ENCODE data around the gene FZD4.
A peak's percentile ranks its signal among the peaks of the same experiment; 100 is the strongest.
"Not testable (repeated sequence)": the region's sequence is repeated elsewhere in the genome, so short reads cannot be mapped to it uniquely, and the experiment has no call there.

The FZD4 gene

DNA sequence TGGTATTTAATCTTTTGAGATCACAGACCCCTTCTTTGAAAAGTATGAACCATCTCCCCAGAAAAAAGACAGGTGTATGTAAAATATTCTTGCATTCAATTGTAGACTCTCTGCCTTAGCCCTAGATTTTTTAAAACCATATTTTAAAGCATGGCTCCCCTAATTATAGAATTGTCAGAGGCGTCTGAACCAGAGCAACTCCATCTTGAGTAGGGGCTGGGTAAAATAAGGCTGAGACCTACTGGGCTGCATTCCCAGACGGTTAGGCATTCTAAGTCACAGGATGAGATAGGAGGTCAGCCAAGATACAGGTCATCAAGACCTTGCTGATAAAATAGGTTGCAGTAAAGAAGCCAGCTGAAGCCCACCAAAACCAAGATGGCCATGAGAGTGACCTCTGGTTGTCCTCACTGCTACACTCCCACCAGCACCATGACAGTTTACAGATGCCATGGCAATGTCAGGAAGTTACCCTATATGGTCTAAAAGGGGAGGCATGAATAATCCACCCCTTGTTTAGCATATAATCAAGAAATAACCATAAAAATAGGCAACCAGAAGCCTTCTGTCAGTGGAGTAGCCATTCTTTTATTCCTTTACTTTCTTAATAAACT, 17.9 kb downstream of the FZD4 start:
- DNase-seq (ENCODE audit: low read depth), result not testable (repeated sequence)

DNA sequence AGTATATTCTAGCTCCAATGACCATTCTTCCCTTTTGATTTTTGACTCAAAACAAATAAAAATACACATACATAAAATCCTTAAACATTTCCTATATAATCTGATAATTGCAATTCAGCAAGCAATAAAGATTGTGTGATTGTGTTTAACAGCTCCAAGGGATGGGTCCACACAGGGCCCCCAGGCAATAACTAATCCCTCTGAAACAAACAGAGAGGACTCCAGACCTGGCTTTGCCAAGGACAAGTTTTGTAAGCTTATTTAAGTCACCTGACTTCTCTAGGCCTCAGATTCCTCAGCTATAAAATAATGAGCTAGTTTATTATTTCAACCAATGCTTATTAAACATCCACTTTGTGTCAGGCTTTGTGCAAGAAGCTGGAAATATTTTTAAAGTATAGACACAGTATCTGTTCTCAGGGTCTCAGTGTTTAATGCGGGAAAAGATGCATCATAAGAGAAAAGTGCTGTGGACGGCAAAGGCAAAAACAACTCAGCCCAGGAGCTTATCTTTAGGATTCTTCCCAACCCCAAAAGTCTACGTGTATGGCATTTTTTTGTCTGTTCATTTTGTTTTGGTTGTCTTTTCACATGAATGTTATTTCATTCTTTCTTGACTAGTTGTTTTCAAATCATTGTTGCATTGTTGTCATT, 20.1 kb downstream of the FZD4 start:
- peak; percentile 43 for DNase-seq (ENCODE audit: low read depth)

DNA sequence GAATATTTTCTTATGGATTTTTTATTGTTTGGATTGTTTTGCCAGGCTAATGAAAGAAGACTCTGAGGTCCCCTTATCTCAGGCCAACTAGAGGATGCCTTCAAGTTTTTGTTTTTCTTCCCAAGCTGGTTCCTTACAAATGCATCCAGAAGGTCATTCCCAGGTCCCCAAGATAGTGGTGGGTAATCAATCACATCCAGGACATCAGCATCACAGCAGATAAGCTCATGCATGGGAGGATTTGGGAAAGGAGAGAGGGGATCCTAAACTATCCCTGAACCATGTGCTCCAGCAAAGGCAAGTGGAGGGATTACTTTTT, 20.7 kb downstream of the FZD4 start:
- DNase-seq (ENCODE audit: low read depth), result no peak

DNA sequence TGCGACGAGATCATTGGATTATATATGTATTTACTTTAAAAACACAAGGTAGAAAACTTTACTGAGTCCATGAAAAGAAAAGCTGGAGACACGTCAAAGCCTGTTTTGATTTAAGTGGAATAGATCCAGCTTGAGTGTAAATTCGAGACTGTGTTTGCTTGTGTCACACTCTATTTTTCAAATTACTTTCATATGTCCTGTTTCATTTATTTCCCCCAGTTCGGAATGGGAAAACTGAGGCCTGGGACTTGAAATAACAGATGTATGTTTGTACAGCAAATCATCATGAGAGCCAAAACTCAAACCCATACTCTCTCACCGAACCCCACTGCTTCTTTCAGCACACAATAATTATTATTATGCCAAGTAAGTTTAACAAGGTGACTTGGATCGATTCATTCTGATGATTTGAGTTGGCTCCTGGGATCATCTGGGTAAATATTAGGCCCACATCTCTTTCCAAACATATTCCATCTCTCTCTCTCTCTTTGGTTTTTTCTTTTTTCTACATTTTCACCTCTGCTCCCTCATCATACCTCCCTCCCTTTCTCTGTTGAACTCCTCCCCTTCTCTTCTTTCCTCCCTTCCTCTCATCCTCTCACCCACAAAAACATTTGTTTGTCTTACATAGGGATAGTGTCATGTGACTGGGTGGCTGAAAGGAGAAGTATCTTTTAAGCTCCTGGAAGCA, 21.2 kb downstream of the FZD4 start:
- no peak for DNase-seq (ENCODE audit: low read depth)

DNA sequence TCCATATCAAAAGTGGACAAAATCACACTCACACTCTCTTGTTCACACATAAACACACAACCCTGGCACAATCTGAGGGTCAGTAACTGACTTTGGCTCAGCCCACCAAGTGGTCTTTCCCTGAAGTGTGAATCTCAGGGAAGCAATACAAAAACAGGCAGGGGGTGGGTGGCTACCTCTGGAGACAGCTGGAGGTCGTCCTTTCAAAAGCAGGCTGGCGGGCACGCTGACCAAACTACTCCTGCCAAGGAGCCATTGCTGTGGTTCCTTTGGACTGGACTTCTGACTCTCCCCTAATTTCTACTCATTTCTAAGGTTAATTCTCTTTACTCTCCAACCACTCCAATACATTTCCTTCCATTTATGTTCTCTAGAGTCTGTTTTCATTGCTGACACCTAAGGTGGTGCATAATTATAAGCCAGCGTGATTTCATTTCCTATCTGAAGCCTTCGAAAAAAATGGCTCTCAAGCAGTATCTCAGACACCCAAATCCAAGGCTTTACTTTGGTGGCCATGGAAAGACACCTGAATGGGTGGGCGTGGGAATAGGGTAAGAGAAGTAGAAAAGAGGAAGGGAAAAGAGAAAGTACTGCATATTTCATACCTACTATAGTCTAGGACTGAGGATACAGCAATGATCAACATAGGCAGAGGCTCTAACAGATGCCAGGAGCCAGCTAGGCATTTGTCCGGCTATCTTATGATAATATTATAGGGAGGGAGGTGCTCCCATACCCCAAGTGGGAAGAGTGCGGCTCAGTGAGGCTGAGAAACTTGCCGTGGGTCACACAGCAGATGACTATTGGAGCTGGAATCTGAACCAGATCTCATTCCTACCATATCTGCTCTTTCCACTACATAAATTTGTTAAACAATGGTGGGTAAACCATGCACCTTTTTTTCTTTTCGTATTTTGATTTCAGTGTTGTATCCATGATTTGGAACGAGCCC, 22.0 kb downstream of the FZD4 start:
- DNase-seq (ENCODE audit: low read depth), result no peak

DNA sequence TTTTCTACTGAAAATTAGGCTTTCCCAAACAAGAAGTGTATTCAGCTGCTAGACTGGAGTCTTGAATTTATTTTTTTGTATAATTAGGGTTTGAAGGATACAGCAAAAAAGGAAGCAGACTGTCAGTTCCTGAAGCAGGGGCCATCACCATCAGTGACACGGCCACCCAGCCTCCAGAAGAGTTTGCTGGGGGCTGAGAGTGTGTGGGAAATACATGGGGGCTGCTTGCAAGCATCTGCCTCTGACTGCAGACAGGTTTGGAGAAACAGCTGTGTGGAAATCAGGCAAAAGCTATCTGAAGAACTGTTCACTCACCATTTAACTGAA, 23.0 kb downstream of the FZD4 start:
- no peak for DNase-seq (ENCODE audit: low read depth)

DNA sequence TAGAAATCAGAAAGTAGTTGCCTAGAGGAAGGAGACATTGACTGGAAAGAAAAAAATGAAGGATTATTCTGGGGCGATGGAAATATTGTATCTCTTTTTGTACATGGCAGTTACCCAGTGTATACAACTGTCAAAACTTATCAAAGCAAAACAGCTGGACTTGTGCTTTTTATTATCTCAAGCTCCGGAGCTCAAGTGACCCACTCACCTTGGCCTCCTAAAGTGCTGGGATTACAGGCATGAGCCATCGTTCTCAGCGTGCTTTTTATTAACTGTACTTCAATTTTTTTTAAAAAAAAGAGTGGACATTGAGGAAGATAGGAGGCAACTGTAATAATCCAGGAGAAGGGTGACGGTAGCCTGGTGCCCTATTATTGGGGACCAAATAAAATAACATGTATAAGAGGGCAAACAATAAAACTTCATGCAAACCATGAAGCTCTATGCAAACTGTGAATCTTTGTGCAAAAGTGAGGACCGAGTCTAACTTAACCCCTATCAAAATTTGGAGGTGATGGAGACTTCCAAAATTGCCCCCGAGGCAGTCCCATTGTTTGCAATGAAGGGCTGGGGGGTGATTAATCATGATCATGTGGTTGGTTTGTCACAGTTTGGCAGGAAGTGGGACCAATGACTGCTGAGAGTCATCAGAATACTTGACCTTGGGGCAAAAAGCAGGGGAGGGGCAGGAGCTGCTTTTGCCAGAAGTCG, 23.5 kb downstream of the FZD4 start:
- DNase-seq (ENCODE audit: low read depth), result no peak

DNA sequence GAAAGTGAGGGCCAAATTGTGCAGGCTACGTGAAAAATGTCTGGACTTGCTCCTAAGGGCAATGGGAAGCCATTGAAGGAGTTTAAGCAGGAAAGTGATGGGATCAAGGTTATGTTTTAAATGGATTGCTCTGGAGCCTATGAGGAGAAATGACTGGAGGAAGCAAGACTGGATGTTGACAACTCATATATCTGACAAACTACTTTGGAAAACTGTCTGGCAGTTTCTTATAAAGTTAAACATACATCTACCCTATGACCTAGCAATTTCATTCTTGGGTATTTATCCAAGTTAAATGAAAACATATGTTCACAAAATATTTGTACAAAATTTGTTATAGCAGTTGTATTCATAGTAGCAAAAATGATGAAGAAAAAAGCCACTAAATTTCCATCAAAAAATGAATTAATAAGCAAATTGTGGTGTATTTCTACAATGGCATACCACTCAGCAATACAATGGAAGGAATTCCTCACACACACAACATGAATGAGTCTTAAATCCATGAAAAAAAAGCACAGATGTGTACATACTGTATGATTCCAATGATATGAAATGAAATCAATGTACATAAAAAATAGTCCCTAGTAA, 24.1 kb downstream of the FZD4 start:
- DNase-seq (ENCODE audit: low read depth), result no peak

DNA sequence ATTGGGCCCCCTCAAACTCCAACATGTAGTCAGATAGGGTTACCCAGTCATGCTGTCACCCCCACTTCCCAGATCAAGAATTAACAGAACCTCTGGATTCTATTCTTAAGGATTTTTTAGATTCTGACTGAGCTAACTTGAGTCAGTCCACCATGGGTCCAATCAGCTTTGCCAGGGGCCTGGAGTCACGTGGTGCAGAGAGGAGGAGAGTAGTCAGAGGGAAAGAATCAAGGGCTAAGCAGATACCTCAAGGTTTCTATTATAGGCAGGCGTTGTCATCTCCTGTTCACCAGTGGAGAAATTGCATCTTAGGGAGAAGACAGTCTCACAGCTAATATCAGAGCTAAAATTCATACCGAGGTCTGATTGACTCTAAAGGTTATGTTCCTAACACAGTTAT, 28.2 kb downstream of the FZD4 start:
- DNase-seq (ENCODE audit: low read depth), result no peak

DNA sequence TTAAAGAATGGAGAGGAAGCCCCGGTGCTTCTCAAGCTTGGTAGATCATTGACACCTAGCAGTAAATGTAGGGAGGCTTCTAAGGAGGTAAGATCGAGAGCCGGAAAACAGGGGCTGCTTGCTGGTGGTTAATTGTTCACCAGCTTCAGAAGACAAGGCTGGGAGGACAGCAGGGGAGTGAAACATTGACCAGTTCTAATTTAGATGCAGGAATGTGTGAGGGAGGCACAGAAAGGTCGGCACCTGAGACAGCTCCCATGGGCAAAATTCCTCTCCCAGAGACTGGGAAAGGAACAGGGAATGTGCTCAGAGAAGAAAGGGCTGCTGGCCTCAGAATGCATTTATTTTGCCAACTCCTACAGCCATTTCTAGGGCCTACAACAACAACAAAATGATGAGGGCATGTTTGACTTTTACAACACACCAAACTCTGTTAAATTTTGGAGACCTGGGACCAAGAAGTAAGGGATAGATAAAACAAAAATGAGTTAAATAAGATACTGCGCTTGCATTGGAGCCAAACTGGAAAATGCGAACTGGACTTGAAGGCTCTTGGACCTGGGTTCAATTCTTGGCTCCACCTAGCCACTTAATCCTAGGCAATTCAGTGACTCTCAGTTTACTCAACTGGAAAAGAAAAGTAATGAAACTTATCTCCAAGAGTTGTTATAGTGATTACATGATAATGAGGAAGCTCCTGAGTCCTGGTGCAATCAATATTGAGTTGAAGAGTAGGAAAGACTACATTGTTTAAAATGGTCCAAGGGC, 31.0 kb downstream of the FZD4 start:
- DNase-seq (ENCODE audit: low read depth), result peak; percentile 32

DNA sequence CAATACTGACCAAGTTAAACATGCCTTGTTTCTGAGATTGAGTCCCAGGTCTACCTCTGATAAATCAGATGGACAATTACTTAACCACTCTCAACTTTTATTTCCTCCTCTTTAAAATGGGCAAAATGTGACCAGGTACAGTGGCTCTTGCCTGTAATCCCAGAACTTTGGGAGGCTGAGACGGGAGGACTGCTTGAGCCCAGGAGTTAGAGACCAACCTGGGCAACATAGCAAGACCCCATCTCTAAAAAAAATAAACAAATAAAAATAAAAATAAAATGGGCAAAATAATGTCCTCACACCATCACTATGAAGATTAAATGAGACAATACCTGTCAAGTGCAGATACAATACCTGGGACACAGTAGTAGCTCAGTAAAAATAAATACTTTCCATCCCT, 33.0 kb downstream of the FZD4 start:
- DNase-seq (ENCODE audit: low read depth), result no peak

DNA sequence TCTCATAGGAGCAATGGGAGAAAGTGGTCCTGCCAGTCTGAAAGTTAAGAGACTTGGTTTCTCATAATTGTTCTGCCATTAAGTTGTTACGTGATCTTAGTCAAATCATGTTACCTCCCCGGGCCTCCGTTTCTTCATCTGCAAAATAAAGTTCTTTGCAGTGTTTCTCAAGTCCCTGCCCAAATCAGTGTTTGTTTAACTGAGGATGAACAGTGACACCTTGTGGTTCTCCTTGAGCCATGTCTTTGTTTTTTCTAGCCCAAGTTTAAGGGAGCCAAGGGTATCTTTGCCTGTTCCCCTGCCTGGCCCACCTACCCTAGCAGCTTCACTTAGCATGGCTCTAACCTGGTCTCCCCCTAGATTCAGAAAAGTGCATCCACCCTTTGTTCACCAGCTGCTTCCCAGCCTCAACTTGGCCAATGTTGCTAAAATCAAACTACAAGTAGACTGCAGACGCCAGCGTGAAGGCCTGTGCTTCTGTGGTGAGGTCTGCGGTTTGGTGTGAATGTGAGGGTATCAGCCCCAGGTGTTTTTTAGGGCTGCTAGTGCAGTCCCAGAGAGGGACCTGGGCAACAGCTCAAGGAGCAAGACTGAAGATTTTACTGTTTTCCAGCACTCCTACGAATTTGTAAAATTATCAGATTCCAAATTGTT, 35.5 kb downstream of the FZD4 start:
- DNase-seq (ENCODE audit: low read depth), result peak; percentile 67

DNA sequence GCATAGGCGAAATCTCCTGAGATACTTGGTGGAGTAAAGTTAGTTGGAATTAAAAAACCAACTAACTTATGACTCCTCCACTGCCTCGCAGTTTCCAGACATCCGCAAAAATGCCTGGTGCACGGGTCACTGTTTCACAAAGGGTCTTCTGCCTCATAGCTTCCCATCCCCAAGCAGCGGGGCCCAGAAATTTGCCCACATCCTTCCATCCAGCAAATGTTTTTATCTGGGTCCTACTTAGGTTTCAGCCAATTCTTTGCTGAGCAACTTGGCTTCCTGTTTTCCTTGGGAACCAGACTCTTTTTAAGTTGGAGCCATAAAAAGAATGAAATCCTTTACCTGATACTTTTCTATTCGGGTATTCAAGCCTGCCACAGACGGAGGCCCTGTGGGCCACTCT, 36.2 kb downstream of the FZD4 start:
- no peak for DNase-seq (ENCODE audit: low read depth)

DNA sequence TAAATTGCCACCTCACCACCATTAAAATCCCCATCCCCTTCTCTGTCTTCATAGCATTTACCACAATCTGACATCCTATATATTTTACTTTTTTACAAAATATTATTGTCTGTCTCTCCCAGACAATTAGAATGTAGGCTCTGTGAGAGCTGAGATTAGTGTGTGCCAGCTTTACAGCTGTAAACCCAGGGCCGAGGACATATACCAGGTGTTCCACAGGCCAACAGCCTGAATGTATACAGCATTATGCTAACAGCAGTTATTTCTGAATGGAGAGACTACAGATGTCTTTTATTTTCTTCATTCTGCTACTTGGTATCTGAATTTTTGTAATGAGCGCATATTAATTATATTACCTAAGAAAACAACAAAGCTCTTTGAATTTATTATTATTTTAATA, 36.7 kb downstream of the FZD4 start:
- no peak for DNase-seq (ENCODE audit: low read depth)

DNA sequence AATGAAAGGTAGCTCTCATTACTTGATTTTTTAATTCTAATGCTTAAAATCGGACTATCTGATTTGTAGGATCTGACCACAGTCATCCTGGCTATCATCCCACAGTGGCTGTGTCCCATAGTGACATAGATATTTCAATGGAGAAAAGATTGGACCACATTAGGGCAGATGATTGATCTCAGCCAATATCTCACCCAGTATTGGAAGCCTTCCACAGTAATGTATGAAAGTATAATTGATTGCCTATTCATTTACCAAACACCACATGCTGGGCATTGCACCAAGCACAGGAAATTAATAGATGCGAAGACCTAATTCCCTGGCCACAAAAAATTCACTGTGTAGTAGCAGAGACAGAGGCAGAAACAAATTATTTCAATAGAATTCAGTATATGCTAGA, 37.6 kb downstream of the FZD4 start:
- no peak for DNase-seq (ENCODE audit: low read depth)

DNA sequence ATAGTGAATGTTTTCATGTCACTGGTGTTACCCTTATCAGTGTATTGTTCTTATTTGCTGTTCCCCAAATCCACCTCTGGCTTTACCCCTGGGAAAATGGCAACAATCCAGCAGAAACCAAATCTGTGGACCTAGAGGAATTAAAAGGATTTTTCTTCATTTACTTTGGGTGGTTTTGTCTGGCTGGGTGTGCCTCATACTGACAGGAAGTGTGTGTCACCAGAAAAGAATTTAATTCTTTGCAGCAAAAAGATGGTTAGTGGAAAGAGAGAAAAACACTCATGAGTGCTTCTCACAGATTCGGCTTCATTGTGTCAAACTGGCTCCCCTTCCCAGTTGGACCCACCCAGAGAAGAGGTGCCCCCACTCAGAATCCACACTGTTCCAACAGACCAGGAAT, 38.9 kb downstream of the FZD4 start:
- peak; percentile 52 for DNase-seq (ENCODE audit: low read depth)

DNA sequence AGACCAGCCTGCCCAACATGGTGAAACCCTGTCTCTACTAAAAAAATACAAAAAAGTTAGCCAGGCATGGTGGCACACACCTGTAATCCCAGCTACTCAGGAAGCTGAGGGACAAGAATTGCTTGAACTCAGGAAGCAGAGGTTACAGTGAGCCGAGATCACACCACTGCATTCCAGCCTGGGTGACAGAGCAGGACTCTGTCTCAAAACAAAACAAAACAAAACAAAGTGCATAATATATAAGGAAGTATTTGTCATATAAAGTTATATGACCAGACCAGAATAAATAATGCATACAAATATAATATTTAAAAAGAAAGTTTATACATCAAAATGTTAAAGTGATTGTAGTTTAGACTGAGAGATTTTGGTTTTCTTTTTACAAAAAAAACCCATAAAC, 39.3 kb downstream of the FZD4 start:
- not testable (repeated sequence) for DNase-seq (ENCODE audit: low read depth)

DNA sequence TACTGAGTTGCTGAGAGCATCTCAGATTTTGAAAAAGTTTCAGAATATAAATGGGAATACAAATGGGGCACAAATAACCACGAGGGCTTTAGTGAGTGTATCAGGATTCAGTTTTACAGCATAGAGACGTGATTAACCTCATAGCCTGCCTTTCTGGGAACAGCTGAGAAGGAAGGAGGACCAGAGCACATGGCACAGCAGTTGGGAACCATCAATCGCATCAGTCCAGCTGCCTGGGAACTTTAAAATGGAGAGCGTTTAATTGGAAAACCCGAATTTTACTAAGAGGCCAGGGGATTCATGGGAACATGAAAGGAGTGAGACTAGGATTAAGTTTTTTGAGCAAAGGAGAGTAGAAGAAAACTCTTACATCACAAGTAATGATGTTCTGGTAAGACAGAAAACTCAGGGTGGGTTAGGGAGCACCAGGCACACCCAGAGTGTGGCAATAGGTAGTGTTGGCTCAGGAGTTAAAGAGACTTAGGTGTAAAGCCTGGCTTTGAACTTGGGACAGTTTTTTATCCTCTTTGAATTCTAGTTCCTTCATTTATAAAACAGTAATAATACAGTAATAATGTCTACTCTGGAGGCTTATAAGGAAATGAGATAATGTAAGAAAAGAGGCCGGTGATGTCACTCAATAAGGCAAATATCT, 40.2 kb downstream of the FZD4 start:
- DNase-seq (ENCODE audit: low read depth), result no peak

DNA sequence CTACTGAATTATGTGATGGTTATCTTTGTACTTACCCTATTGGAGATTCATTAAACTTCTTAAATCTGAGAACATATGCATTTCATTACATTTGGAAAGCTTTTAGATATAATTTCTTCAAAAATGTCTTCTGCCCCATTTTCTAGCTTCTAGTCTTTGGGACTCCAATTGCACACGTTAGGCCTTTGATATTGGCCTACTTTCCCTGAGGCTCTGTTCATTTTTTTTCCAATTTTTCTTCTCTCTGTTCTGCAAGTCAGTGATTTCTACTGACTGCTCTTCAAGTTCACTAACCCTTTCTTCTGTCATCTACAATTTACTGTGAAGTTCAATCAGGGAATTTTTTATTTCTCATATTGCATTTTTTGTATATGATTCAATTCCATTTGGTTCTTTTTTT, 43.0 kb downstream of the FZD4 start:
- DNase-seq (ENCODE audit: low read depth), result no peak

DNA sequence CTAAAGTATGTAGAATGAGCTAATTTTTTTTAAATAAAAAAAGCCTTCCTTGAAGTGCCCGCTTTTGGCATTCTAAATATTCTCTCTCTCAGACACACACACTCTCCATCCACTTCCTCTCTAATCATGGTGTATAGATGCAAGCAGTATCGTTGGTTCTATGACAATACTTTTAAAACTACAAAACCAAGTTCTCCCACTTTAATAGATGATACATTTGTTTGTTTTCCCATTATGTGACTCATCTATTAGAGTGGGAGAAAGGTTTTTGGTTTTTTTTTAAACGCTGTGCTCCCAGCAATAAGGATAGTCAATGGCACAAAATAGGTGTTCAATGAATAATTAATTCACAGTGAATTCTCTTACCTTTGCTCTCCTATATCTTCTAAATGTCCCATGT, 44.6 kb downstream of the FZD4 start:
- DNase-seq (ENCODE audit: low read depth), result no peak
